ENCODE measurements around the gene DDX59. TPM values are rescaled to one million over a fixed set of nuclear protein-coding genes. Genes with fewer than 3 reads are reported as not detected.

The DDX59 gene
- polyA plus RNA-seq, 1 donor (not counting 4 experiments of a cell fraction or from before 2014, with no cell fraction given): 14.4 TPM

GRCh38 chr1:200665861-200666260, 3.8 kb downstream of the DDX59 start:
- Histone ChIP-seq H2AFZ (ENCODE audit: control insufficient read depth, low read length) (no peak overlapping the region), H3K9me3 (ENCODE audit: control insufficient read depth, low read depth, low read length) (no peaks in the 10 kb centered on the region), H3K4me3 (ENCODE audit: control insufficient read depth in 2 of 3, extremely low read depth in 1 of 3, insufficient read depth in 2 of 3, low read depth in 1 of 3, low read length in 3 of 3) (no peak overlapping the region), H4K20me1 (ENCODE audit: control insufficient read depth, extremely low read depth, insufficient read depth, low read length) (no peaks in the 10 kb centered on the region), H3K4me2 (ENCODE audit: control insufficient read depth, extremely low read depth, insufficient read depth, low read depth, low read length) (peak overlapping the region; percentile 8), H3K4me1 (ENCODE audit: control insufficient read depth, extremely low read depth, insufficient read depth, low read length) (peaks cover 31% of the 10 kb centered on the region), H3K9me1 (ENCODE audit: control insufficient read depth, extremely low read depth, insufficient read depth, low read length) (no peaks in the 10 kb centered on the region), H3K36me3 (ENCODE audit: control insufficient read depth in 2 of 2, extremely low read depth in 1 of 2, insufficient read depth in 2 of 2, low read length in 2 of 2) (peaks cover 2 to 12% of the 10 kb centered on the region in 2 experiments), H3K27ac (ENCODE audit: control insufficient read depth, insufficient read depth, low read length) (no peak overlapping the region), H3K79me2 (ENCODE audit: control insufficient read depth, insufficient read depth, low read length) (peaks cover 8% of the 10 kb centered on the region), H3K9ac (ENCODE audit: control insufficient read depth, extremely low read depth, insufficient read depth, low read length) (no peak overlapping the region), H3K27me3 (ENCODE audit: control insufficient read depth, extremely low read depth, insufficient read depth, low read length) (no peaks in the 10 kb centered on the region)
- FAIRE-seq: no peak
- dilution Hi-C loops (cut with MboI; ENCODE audit: extremely low pct_ligation_motif_present, low sequenced_read_pairs): no loop called here
- no peak for DNase-seq (ENCODE audit: low read depth, low spot score)
- TF ChIP-seq CTCF (optimal IDR thresholded peaks at IDR 0.05 in 1 of 3, IDR thresholded peaks at IDR 0.05 in 1 of 3, conservative IDR thresholded peaks at IDR 0.05 in 1 of 3; ENCODE audit: extremely low read depth in 1 of 3, insufficient read depth in 2 of 3, low read length in 3 of 3) (no peak), EZH2 (IDR thresholded peaks at IDR 0.05; ENCODE audit: low read length) (no peak)

GRCh38 chr1:200660719-200661118, 9.0 kb downstream of the DDX59 start:
- FAIRE-seq: no peak
- dilution Hi-C loops (cut with MboI; ENCODE audit: extremely low pct_ligation_motif_present, low sequenced_read_pairs): no loop called here

More at GRCh38 chr1:200660719-200661118, 9.0 kb downstream of the DDX59 start:
- Histone ChIP-seq H3K4me1 (ENCODE audit: control insufficient read depth, extremely low read depth, insufficient read depth, low read length) (peaks cover 33% of the 10 kb centered on the region), H3K36me3 (ENCODE audit: control insufficient read depth in 2 of 2, extremely low read depth in 1 of 2, insufficient read depth in 2 of 2, low read length in 2 of 2) (peaks cover 1 to 25% of the 10 kb centered on the region in 2 experiments), H3K9me3 (ENCODE audit: control insufficient read depth, low read depth, low read length) (no peaks in the 10 kb centered on the region), H3K27ac (ENCODE audit: control insufficient read depth, insufficient read depth, low read length) (no peak overlapping the region), H3K9me1 (ENCODE audit: control insufficient read depth, extremely low read depth, insufficient read depth, low read length) (no peaks in the 10 kb centered on the region), H3K4me3 (ENCODE audit: control insufficient read depth in 2 of 3, extremely low read depth in 1 of 3, insufficient read depth in 2 of 3, low read depth in 1 of 3, low read length in 3 of 3) (no peak overlapping the region), H3K79me2 (ENCODE audit: control insufficient read depth, insufficient read depth, low read length) (peaks cover 5% of the 10 kb centered on the region), H4K20me1 (ENCODE audit: control insufficient read depth, extremely low read depth, insufficient read depth, low read length) (no peaks in the 10 kb centered on the region), H3K4me2 (ENCODE audit: control insufficient read depth, extremely low read depth, insufficient read depth, low read depth, low read length) (no peak overlapping the region), H3K9ac (ENCODE audit: control insufficient read depth, extremely low read depth, insufficient read depth, low read length) (no peak overlapping the region), H3K27me3 (ENCODE audit: control insufficient read depth, extremely low read depth, insufficient read depth, low read length) (no peaks in the 10 kb centered on the region), H2AFZ (ENCODE audit: control insufficient read depth, low read length) (no peak overlapping the region)
- DNase-seq (ENCODE audit: low read depth, low spot score): no peak
- TF ChIP-seq EZH2 (IDR thresholded peaks at IDR 0.05; ENCODE audit: low read length) (no peak), CTCF (optimal IDR thresholded peaks at IDR 0.05 in 1 of 3, IDR thresholded peaks at IDR 0.05 in 1 of 3, conservative IDR thresholded peaks at IDR 0.05 in 1 of 3; ENCODE audit: extremely low read depth in 1 of 3, insufficient read depth in 2 of 3, low read length in 3 of 3) (no peak)

Measured in keratinocyte (primary cell).